ENCODE measurements around the gene WBP1.

Gene WBP1

DNA sequence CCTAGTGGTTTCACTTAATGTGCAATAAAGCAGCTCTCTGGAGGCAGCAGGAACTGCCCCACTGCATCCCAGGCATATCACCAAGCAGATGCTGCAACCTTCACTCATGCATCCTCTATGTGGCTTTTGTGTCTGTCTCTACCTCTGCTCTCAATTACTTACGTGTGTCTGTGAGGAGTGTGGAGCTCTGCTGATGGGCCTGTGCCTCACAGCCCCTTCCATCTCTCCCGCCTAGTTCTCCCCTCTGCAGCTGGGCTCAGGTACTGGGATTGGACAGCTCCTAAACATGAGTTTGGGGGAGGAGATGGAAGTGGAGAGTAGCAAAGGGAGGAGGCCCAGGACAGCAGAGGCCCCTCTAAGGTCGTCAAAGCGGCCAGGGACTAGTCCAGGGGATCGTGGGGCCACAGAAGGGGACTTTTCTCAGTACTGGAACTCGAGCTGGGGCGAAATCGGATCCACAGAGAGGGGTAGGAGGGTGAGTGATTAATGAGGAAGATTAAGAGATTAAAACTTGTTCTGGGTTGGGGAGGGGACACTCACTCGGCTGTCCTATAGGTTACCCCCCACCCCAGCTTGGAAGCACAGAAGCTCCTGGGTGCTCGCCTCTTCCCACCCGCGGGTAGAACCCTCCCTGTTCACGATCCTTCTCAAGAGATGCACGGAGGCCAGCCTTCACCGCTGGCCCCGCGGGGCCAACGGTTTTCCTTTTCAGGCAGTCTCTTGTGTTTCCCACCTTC is 43.3 kb downstream of the WBP1 start:
- Histone ChIP-seq H3K4me1 (ENCODE audit: control insufficient read depth, insufficient read depth, low read length) (peaks cover 49% of the 10 kb centered on the region), H3K9ac (ENCODE audit: low read length) (no peak overlapping the region), H3K9me3 (ENCODE audit: control insufficient read depth, insufficient read depth, low read depth, low read length) (no peaks in the 10 kb centered on the region), H3K4me3 (ENCODE audit: low read depth, low read length) (peak overlapping the region; percentile 4; the same call in 1 of the 2 replicates), H3K27me3 (ENCODE audit: control insufficient read depth, insufficient read depth, low read length) (peaks cover 90% of the 10 kb centered on the region), H3K27ac (ENCODE audit: low read depth, low read length) (no peak overlapping the region), H3K36me3 (ENCODE audit: control insufficient read depth, insufficient read depth, low read length) (peaks cover 10% of the 10 kb centered on the region)

DNA sequence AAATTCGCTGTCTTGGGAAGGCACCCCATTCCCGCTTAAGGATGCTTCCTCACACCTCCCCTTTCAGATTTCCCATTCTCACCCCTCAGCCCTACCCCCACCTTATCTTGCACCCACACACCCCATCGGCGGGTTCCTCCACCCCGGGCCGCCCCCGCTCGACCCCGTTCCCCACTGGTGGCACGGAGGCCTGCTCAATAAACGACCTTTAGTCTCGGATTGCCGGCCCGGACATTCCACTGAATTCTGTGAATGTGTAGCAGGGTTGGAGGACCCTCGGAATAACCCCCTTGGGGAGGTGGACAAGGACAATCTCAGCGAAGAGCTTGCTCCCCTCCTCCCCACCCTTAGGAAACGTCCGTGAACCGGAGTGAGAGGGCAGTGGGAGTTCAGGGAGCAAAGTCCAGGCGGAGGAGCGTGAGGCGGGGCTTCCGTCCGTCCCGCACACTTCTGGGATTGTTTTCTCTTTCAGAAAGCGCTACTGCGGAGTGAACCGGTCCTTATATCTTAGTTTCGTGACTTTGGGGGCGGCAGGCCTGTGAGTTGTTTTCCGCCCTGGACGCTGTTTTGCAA is 44.0 kb downstream of the WBP1 start:
- peak overlapping the region; percentile 72 for H3K4me3 ChIP-seq (ENCODE audit: low read depth, low read length)
- H3K9me3 ChIP-seq (ENCODE audit: control insufficient read depth, insufficient read depth, low read depth, low read length), result no peaks in the 10 kb centered on the region
- peak overlapping the region; percentile 70 for H3K9ac ChIP-seq (ENCODE audit: low read length)
- H3K27me3 ChIP-seq (ENCODE audit: control insufficient read depth, insufficient read depth, low read length), result peaks cover 82% of the 10 kb centered on the region
- H3K4me1 ChIP-seq (ENCODE audit: control insufficient read depth, insufficient read depth, low read length), result peaks cover 54% of the 10 kb centered on the region
- no peak overlapping the region for H3K27ac ChIP-seq (ENCODE audit: low read depth, low read length)
- peaks cover 10% of the 10 kb centered on the region for H3K36me3 ChIP-seq (ENCODE audit: control insufficient read depth, insufficient read depth, low read length)

DNA sequence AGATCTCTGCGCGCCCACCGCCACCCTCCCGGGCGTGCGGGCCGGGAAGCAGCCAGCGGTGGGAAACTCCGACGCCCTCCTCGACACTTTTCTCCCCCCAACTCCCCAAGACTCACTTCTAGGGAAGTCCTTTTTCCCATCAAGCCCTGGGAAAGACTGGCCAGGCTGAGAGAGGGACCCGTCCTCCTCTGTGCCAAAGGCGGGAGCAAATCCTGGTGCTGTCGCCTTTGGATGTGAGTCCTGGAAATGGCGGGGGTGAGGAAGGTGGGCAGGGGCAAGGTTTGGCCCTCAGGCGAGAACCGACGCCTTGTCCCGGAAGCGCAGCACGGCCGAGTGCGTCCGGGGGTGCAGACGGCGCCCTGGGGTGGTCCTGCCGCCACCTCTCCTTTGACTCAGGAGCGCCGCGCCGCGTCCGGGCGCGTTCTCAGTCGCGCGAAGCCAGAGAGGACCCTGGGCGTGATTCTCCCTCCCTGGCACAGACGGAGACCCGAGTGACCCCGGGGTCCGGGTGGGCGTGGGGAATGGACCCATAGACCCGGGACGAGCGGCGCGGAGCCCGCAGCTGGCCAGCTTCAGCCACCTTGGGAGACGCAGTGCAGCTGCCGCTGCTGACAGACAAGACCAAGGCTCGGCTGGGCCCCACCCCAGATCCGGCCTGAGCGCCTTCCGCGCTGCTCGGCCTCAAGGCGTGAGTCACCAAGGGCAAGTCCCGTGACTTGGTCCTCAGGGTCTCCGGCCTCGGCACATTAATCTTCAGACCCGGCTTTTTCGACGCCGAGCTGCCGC is 44.7 kb downstream of the WBP1 start:
- peak overlapping the region; percentile 72 for H3K4me3 ChIP-seq (ENCODE audit: low read depth, low read length)
- peak overlapping the region; percentile 70 for H3K9ac ChIP-seq (ENCODE audit: low read length)
- H3K27ac ChIP-seq (ENCODE audit: low read depth, low read length), result no peak overlapping the region; the same call in 1 of the 2 replicates
- peaks cover 76% of the 10 kb centered on the region for H3K27me3 ChIP-seq (ENCODE audit: control insufficient read depth, insufficient read depth, low read length)
- H3K4me1 ChIP-seq (ENCODE audit: control insufficient read depth, insufficient read depth, low read length), result peaks cover 51% of the 10 kb centered on the region
- peaks cover 10% of the 10 kb centered on the region for H3K36me3 ChIP-seq (ENCODE audit: control insufficient read depth, insufficient read depth, low read length)
- H3K9me3 ChIP-seq (ENCODE audit: control insufficient read depth, insufficient read depth, low read depth, low read length), result no peaks in the 10 kb centered on the region

DNA sequence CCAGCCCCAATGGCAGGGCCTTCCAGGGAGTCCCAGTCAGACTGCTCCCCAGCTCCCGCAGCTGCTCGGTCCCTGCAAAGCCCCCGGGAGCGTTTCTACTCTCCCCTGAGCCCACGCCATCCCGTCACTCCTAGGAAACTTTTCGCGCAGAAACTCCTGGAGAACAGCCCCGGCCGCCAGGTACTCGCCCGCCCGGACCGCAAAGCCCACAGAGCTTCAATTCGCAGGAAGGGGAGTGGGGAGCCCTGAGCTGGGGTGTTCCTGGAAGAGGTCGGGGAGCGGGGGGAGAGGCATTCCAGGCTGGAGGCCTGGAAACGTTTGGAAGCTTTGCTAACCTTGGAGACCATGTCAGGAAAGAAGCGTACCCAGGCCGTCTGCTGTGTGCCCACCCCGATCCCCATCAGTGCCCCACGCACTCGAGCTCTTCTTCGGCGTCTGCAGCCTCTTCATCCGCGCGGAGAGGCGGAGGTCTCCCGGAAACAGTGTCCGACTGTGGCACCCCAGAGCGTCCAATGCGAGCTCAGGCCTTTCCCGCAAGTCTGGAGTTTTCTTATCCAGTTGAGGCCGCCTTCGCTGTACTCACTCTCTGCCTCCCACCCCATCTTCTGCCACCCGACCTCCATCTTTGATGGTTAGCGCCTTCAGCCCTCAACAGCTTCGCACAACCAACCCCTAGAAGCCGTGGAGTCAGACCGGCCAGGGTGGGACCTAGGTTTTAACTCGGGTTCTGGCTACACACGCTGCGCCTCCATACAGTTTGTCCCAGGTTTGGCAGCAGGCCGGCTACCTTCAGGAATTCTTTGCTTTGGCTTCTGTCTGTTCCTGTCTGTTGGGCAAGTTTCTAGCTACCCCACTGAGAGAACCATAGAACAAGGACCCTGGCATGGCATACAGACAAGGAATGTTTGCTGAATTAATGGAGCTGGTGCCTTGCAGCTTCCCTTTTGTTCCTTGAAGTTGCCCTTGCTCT is 45.6 kb downstream of the WBP1 start:
- Histone ChIP-seq H3K9me3 (ENCODE audit: control insufficient read depth, insufficient read depth, low read depth, low read length) (no peaks in the 10 kb centered on the region), H3K9ac (ENCODE audit: low read length) (peak overlapping the region; percentile 69), H3K4me1 (ENCODE audit: control insufficient read depth, insufficient read depth, low read length) (peaks cover 49% of the 10 kb centered on the region), H3K4me3 (ENCODE audit: low read depth, low read length) (peak overlapping the region; percentile 72), H3K27ac (ENCODE audit: low read depth, low read length) (no peak overlapping the region; the same call in 1 of the 2 replicates), H3K27me3 (ENCODE audit: control insufficient read depth, insufficient read depth, low read length) (peaks cover 71% of the 10 kb centered on the region), H3K36me3 (ENCODE audit: control insufficient read depth, insufficient read depth, low read length) (peaks cover 10% of the 10 kb centered on the region)

DNA sequence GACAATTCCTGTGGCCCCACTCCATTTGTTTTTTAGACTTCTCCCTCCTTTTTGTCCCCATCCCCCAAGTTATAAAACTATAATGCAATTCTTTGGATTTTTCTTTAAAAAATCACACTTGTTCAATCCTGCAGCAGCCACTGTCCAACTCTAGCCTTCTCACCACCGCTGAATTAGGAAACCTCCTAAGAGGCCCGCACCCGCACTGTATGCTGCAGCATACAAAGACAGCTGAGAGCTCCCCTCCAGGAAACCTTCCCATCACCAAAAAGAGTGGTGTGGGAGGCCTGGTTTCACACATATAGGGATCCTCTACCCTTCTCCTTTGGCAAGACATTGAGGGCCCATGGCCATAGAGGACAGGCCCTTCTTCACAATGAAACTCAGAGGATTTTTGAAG is 46.4 kb downstream of the WBP1 start:
- Histone ChIP-seq H3K9ac (ENCODE audit: low read length) (no peak overlapping the region), H3K27me3 (ENCODE audit: control insufficient read depth, insufficient read depth, low read length) (peaks cover 70% of the 10 kb centered on the region), H3K27ac (ENCODE audit: low read depth, low read length) (no peak overlapping the region), H3K9me3 (ENCODE audit: control insufficient read depth, insufficient read depth, low read depth, low read length) (no peaks in the 10 kb centered on the region), H3K4me1 (ENCODE audit: control insufficient read depth, insufficient read depth, low read length) (peaks cover 46% of the 10 kb centered on the region), H3K4me3 (ENCODE audit: low read depth, low read length) (no peak overlapping the region; the same call in 1 of the 2 replicates), H3K36me3 (ENCODE audit: control insufficient read depth, insufficient read depth, low read length) (peaks cover 10% of the 10 kb centered on the region)

DNA sequence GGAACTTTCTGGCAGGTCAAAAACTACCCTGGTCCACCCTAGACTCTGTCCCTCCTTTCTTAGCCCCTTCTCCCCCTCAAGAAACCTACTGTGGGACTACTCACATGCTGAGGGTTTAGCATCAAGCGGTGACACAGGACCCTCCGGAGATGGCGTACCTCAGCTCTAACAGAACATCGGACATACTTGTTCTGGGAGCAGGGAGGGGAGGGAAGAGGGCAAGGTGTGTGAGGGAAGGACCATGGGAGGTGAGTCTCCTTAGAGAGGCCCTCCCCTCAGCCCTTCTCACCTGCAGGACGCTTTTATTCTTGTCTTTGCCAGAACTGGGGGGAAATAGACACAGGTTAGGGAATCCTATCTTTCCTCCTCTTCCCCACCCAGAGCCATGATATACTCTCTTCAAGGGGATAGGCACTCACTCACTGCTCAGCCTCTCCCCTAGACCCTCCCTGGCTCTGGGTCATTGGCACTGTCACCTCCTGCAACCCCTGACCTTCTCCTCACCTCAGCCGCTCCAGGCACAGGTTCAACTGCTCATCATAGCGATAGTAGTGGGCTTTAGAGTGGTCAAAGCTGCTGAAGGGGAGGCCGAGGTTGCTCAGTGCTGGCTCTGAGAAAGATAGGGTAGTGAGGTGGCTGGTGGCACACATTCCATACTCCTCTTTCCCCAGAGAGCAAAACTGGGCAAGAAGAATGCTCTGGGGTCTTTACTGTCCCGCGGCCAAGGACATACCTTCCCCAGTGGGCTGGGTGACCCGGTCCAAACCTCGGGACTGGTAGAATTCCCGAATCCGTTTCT is 47.4 kb downstream of the WBP1 start:
- no peak overlapping the region for H3K4me3 ChIP-seq (ENCODE audit: low read depth, low read length)
- no peak overlapping the region for H3K9ac ChIP-seq (ENCODE audit: low read length)
- no peak overlapping the region for H3K27ac ChIP-seq (ENCODE audit: low read depth, low read length)
- peaks cover 70% of the 10 kb centered on the region for H3K27me3 ChIP-seq (ENCODE audit: control insufficient read depth, insufficient read depth, low read length)
- H3K4me1 ChIP-seq (ENCODE audit: control insufficient read depth, insufficient read depth, low read length), result peaks cover 36% of the 10 kb centered on the region
- peaks cover 10% of the 10 kb centered on the region for H3K36me3 ChIP-seq (ENCODE audit: control insufficient read depth, insufficient read depth, low read length)
- no peaks in the 10 kb centered on the region for H3K9me3 ChIP-seq (ENCODE audit: control insufficient read depth, insufficient read depth, low read depth, low read length)

DNA sequence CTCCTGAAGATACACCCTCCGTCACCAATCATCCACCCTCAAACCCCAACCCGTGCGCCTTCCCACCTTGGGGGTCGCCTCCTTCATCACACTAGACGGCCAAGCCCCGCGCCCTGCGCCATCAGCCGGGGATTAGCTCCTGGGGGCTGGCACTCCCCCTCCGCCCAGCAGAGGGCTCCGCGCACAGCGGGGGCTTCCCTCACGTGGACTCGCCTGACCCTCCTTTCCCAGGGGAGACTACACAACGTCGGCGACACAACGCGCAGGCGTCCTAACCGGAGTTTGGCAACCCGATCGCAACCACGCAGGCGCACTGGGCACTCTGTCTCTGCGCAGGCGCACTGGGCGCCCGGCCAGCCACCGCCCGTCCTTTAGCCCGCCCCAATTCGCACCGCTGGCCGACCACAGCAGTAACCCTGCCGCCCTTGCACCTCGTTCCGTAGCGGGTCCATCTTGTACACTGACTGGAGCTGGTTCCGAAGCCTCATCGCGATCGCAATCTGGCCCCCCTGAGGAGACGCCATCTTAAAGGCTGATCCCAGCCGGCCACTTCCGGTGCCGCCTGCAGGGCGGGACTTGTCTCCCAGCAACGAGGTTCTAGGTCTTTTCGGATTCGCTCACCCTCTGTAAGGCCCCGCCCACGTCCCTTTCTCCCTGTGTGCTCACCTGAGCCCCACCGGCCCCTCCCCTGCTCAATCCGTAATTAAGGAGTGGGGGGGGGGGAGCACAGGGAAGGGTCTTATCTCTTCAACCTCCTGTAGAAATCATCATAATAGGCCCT is 49.1 kb downstream of the WBP1 start, which contains the start of gene PCGF1:
TSS of gene PCGF1 (minus strand) at position 551 of the 781 bp plus-strand sequence. CDS start at position 524, 27 bp downstream.
- peaks cover 70% of the 10 kb centered on the region for H3K27me3 ChIP-seq (ENCODE audit: control insufficient read depth, insufficient read depth, low read length)
- peaks cover 10% of the 10 kb centered on the region for H3K36me3 ChIP-seq (ENCODE audit: control insufficient read depth, insufficient read depth, low read length)
- H3K4me1 ChIP-seq (ENCODE audit: control insufficient read depth, insufficient read depth, low read length), result peaks cover 23% of the 10 kb centered on the region

DNA sequence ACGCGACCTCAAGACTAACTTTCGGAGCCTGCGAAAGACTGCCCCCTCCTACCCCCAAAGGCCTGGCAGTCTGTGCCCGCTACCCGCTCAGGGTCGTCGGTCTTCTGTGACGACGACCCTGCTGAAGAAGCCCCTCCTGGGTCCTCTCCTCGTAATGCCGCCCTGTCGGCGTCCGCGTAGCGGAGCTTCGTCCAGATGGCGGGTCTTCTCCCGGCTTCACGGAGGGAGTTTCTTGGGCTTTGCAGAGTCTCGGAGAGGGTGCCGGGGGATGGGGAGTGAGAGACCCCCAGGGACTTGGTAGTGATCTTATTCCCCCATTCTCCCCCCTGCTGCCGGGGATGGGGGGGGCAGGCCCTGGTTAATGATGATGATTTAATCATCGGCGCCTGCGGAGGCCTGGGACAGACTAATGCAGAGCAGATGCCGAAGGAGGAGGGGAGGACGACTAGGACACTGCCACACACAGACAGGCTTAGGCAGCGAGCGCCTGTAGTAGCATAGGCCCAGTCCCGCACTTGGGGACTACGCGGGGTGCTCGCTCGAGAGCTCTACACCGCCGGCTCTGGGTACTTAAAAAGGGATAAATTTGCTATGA is 49.8 kb downstream of the WBP1 start:
- Histone ChIP-seq H3K4me1 (ENCODE audit: control insufficient read depth, insufficient read depth, low read length) (peaks cover 22% of the 10 kb centered on the region), H3K4me3 (ENCODE audit: low read depth, low read length) (peak overlapping the region; percentile 97), H3K27me3 (ENCODE audit: control insufficient read depth, insufficient read depth, low read length) (peaks cover 70% of the 10 kb centered on the region), H3K9me3 (ENCODE audit: control insufficient read depth, insufficient read depth, low read depth, low read length) (no peaks in the 10 kb centered on the region), H3K27ac (ENCODE audit: low read depth, low read length) (peak overlapping the region; percentile 96; the same call in 1 of the 2 replicates), H3K36me3 (ENCODE audit: control insufficient read depth, insufficient read depth, low read length) (peaks cover 10% of the 10 kb centered on the region), H3K9ac (ENCODE audit: low read length) (peak overlapping the region; percentile 97)

More for the DNA sequence above, 49.1 kb downstream of the WBP1 start, which contains the start of gene PCGF1:
- peak within 1 kb of the TSS; percentile 96 for H3K27ac ChIP-seq (ENCODE audit: low read depth, low read length)
- no peaks in the 10 kb centered on the region for H3K9me3 ChIP-seq (ENCODE audit: control insufficient read depth, insufficient read depth, low read depth, low read length)
- H3K4me3 ChIP-seq (ENCODE audit: low read depth, low read length), result peak within 1 kb of the TSS; percentile 97
- peak within 1 kb of the TSS; percentile 97 for H3K9ac ChIP-seq (ENCODE audit: low read length)

DNA sequence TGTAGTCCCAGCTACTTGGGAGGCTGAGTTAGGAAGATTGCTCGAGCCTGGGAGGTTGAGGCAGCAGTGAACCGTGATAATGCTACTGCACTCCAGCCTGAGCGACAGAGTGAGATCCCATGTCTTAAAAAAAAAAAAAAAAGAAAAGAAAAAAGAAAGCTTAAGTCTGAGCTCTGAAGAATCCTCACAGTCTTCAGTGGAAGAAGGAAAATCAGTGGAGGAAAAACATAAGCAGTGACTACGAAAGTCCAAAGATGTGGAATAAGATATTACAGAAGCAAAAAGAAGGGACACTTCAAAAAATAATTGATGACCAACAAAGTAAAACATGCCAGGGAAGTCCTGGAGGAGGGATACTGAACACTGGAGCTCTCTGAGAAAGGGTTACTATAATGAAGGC is 52.0 kb downstream of the WBP1 start:
- Histone ChIP-seq H3K4me3 (ENCODE audit: low read depth, low read length) (no peak overlapping the region), H3K27me3 (ENCODE audit: control insufficient read depth, insufficient read depth, low read length) (peaks cover 74% of the 10 kb centered on the region), H3K9me3 (ENCODE audit: control insufficient read depth, insufficient read depth, low read depth, low read length) (no peaks in the 10 kb centered on the region), H3K27ac (ENCODE audit: low read depth, low read length) (no peak overlapping the region), H3K4me1 (ENCODE audit: control insufficient read depth, insufficient read depth, low read length) (peaks cover 26% of the 10 kb centered on the region), H3K36me3 (ENCODE audit: control insufficient read depth, insufficient read depth, low read length) (peaks cover 8% of the 10 kb centered on the region), H3K9ac (ENCODE audit: low read length) (no peak overlapping the region)
